Suprapubic skin (tissue), 4 donors: ENCODE results near the gene ADORA1.

Source experiments
- CTCF ChIP-seq, 2 donors: fragments of 200-600 bp in 1 of 2; fragments of 450-650 bp in 1 of 2; sonication (generic) in 1 of 2; IDR thresholded peaks; one replicate each; pipeline ENCODE4 v1.5.1; 2016 to 2019; ENCODE audit warnings: antibody characterized with exemption in 2 of 2, mild to moderate bottlenecking in 1 of 2, moderate library complexity in 1 of 2
- EP300 ChIP-seq: sonication (generic); formaldehyde crosslinking; IDR thresholded peaks from one replicate; pipeline ENCODE4 v1.6.1; 2017; ENCODE audit warnings: antibody characterized with exemption
- POLR2AphosphoS5 ChIP-seq, 3 donors: sonication (generic); formaldehyde crosslinking; IDR thresholded peaks; one replicate each; pipeline ENCODE4 v1.6.1; 2017; ENCODE audit warnings: antibody characterized with exemption in 3 of 3

GRCh38 chr1:203146042-203146369 is 18.5 kb downstream of the ADORA1 start:
- no peak for TF ChIP-seq POLR2AphosphoS5 (IDR thresholded peaks at IDR 0.05)
- TF ChIP-seq CTCF (IDR thresholded peaks at IDR 0.05) = no peak
- TF ChIP-seq EP300 = no peak
